ENCODE results near the gene SEC23A. TPM values are rescaled to one million over a fixed set of nuclear protein-coding genes. Genes with fewer than 3 reads are reported as not detected.
A peak's percentile ranks its signal among the peaks of the same experiment; 100 is the strongest.

Gene SEC23A
- total and polyA plus RNA-seq, 2 of the 13 experiments (the other 11 are each of a cell fraction or from before 2014, with no cell fraction given): 403 to 887 TPM

- peak; percentile 95 for TF ChIP-seq ZNF280D (CRISPR knock-in tag; IDR thresholded peaks at IDR 0.05)
- TF ChIP-seq SRY (CRISPR knock-in tag; IDR thresholded peaks at IDR 0.05): peak; percentile 94
- TF ChIP-seq THAP8 (CRISPR knock-in tag; IDR thresholded peaks at IDR 0.05; ENCODE audit: borderline replicate concordance): no peak; the same call in 1 of the 2 replicates
- TF ChIP-seq POLR2AphosphoS2 (IDR thresholded peaks at IDR 0.05; ENCODE audit: low read depth, low read length): no peak
- TF ChIP-seq MLX (CRISPR knock-in tag; IDR thresholded peaks at IDR 0.05): peak; percentile 89
- no peak for TF ChIP-seq BHLHE40 (IDR thresholded peaks at IDR 0.05; ENCODE audit: low read length)
- no peak for TF ChIP-seq ZNF234 (CRISPR knock-in tag; conservative IDR thresholded peaks at IDR 0.05)
- peak; percentile 67 for TF ChIP-seq RBFOX2 (IDR thresholded peaks at IDR 0.05; ENCODE audit: low read depth, low read length)
- no peak for TF ChIP-seq PLSCR1 (CRISPR knock-in tag; IDR thresholded peaks at IDR 0.05; ENCODE audit: borderline replicate concordance)
- TF ChIP-seq ERF (CRISPR knock-in tag; IDR thresholded peaks at IDR 0.05): peak; percentile 92
- TF ChIP-seq ZNF276 (CRISPR knock-in tag; IDR thresholded peaks at IDR 0.05; ENCODE audit: low read depth): peak; percentile 98
- TF ChIP-seq ZNF543 (CRISPR knock-in tag; IDR thresholded peaks at IDR 0.05): peak; percentile 95
- TF ChIP-seq NPAS2 (CRISPR knock-in tag; IDR thresholded peaks at IDR 0.05; ENCODE audit: borderline replicate concordance): no peak
- no peak for TF ChIP-seq ARNT (IDR thresholded peaks at IDR 0.05)
- no peak for TF ChIP-seq ZNF253 (CRISPR knock-in tag; IDR thresholded peaks at IDR 0.05; ENCODE audit: borderline replicate concordance)
- TF ChIP-seq ZNF337 (CRISPR knock-in tag; IDR thresholded peaks at IDR 0.05; ENCODE audit: borderline replicate concordance, low read depth): peak; percentile 87; the same call in 1 of the 2 replicates
- TF ChIP-seq ZNF639 (CRISPR knock-in tag; conservative IDR thresholded peaks at IDR 0.05): peak; percentile 51; the same call in 1 of the 2 replicates
- TF ChIP-seq IKZF4 (CRISPR knock-in tag; IDR thresholded peaks at IDR 0.05; ENCODE audit: borderline replicate concordance, low read depth, not compliant biosample characterization): peak; percentile 94
- TF ChIP-seq ONECUT2 (CRISPR knock-in tag; IDR thresholded peaks at IDR 0.05): 0 out of 2 replicates have a peak, but pooled peaks have one; percentile 17
- TF ChIP-seq ZNF20 (CRISPR knock-in tag; IDR thresholded peaks at IDR 0.05): no peak
- TF ChIP-seq ZNF317 (CRISPR knock-in tag; IDR thresholded peaks at IDR 0.05): peak; percentile 84; the same call in 1 of the 2 replicates
Observed at GRCh38 chr14:39114073-39114838, 11.2 kb upstream of the SEC23A start, which contains the start of gene GEMIN2 (continued).
